ENCODE data around the gene LCE3A.

Gene LCE3A

DNA sequence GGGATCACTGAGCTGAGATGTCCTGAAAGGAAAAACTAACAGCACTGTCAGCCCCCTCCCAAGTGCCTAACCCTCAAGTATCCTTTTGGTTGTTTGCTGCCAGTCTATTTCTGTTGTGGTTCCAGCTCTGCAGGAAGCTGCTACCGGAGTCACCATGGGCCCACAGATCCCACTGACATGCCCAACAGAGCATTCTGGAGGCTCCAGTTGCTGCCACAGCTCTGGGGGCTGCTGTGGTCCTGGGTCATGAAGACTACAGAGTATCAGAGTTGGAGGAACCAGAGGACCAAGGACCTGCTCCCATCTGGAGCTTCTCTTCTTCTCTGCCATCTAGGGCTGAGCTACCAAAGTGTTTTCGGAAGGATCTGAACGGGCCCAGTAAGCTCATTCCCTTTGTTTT lies 910 bp downstream of the LCE3A start:
- TF ChIP-seq FOXP2 (optimal IDR thresholded peaks at IDR 0.05; ENCODE audit: borderline replicate concordance, extremely low read depth, extremely low read length, insufficient read depth), result no peak
- TF ChIP-seq, protein P1, sequence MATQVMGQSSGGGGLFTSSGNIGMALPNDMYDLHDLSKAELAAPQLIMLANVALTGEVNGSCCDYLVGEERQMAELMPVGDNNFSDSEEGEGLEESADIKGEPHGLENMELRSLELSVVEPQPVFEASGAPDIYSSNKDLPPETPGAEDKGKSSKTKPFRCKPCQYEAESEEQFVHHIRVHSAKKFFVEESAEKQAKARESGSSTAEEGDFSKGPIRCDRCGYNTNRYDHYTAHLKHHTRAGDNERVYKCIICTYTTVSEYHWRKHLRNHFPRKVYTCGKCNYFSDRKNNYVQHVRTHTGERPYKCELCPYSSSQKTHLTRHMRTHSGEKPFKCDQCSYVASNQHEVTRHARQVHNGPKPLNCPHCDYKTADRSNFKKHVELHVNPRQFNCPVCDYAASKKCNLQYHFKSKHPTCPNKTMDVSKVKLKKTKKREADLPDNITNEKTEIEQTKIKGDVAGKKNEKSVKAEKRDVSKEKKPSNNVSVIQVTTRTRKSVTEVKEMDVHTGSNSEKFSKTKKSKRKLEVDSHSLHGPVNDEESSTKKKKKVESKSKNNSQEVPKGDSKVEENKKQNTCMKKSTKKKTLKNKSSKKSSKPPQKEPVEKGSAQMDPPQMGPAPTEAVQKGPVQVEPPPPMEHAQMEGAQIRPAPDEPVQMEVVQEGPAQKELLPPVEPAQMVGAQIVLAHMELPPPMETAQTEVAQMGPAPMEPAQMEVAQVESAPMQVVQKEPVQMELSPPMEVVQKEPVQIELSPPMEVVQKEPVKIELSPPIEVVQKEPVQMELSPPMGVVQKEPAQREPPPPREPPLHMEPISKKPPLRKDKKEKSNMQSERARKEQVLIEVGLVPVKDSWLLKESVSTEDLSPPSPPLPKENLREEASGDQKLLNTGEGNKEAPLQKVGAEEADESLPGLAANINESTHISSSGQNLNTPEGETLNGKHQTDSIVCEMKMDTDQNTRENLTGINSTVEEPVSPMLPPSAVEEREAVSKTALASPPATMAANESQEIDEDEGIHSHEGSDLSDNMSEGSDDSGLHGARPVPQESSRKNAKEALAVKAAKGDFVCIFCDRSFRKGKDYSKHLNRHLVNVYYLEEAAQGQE (IDR thresholded peaks at IDR 0.05; ENCODE audit: insufficient read depth in 1 of 2, low read depth in 2 of 2, low read length in 2 of 2), result no peak
- no peak for TF ChIP-seq TAF1 (IDR thresholded peaks at IDR 0.05; ENCODE audit: borderline replicate concordance, insufficient read depth, low read length)
- TF ChIP-seq SIN3A (IDR thresholded peaks at IDR 0.05; ENCODE audit: borderline replicate concordance, insufficient read depth, low read length), result no peak
- TF ChIP-seq POLR2AphosphoS5 (IDR thresholded peaks at IDR 0.05; ENCODE audit: low read depth, low read length), result no peak

DNA sequence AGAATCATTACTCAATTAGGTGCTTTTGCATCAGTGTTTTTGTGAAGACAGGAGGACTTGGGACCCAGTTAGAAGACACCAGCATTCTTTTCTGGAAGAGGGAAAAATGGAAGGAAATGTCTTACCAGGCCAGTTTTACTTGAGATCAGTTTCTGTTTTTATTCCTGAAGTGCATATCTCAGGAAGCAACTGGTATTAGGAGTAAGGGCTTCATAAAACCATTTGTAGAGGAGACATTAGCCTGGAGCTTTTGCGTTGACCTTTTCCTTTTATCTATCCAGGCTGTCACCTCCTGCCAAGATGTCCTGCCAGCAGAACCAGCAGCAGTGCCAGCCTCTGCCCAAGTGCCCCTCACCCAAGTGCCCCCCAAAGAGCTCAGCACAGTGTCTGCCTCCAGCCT lies 9.4 kb downstream of the LCE3A start, which contains the start of gene LCE3B:
TSS of gene LCE3B (plus strand) at position 301 of the 400 bp plus-strand sequence. CDS start at position 301, 0 bp downstream.
- TF ChIP-seq, protein P1 (IDR thresholded peaks at IDR 0.05; ENCODE audit: insufficient read depth in 1 of 2, low read depth in 2 of 2, low read length in 2 of 2), result no peak

DNA sequence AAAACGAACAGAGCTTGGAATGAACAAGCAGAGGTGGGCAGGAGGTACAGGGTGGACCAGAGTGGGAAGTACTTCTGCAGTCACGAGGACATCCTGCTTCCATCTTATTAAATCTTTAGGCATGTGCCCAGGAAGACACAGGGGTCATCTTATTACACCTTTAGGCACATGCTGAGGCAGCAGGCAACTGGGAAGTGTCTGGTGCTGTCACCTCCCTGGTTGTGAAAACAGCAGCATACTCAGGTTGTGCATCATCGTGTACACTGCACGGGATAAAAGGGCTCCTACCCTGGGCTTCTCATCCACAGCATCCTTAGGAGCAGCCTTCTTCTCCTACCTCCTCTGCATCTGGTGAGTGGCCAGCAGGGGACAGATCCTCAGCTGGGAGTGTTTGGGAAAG lies 23.0 kb downstream of the LCE3A start, which contains the start of gene LCE3C:
TSS of gene LCE3C (plus strand) at position 301 of the 400 bp plus-strand sequence. CDS start 498 bp downstream, outside the sequence.
- TF ChIP-seq SIN3A (IDR thresholded peaks at IDR 0.05; ENCODE audit: borderline replicate concordance, insufficient read depth, low read length) (no peak), TAF1 (IDR thresholded peaks at IDR 0.05; ENCODE audit: borderline replicate concordance, insufficient read depth, low read length) (no peak)

DNA sequence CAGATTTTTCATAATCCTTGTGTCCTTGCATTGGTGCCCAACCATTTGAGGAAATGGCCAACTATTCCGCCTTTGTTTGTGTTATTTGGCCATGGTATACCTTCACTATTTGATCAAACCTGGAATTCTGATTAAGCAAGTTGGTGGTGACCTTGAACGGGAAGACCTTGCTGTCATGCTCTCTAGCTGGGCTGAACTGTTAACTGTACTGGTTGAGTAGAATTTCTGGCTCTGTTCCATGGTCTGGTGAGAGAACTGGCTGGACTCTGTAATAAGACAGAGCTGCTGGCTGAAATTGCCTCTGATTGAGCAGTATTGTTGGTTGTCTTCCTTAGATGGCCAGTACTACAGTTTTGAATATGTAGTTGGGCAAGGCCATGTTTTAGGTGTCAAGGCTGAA lies 25.9 kb downstream of the LCE3A start:
- no peak for TF ChIP-seq TAF1 (IDR thresholded peaks at IDR 0.05; ENCODE audit: borderline replicate concordance, insufficient read depth, low read length)
- TF ChIP-seq FOXP2 (optimal IDR thresholded peaks at IDR 0.05; ENCODE audit: borderline replicate concordance, extremely low read depth, extremely low read length, insufficient read depth), result no peak
- no peak for TF ChIP-seq POLR2AphosphoS5 (IDR thresholded peaks at IDR 0.05; ENCODE audit: low read depth, low read length)
- no peak for TF ChIP-seq SIN3A (IDR thresholded peaks at IDR 0.05; ENCODE audit: borderline replicate concordance, insufficient read depth, low read length)
- TF ChIP-seq, protein P1 (IDR thresholded peaks at IDR 0.05; ENCODE audit: insufficient read depth in 1 of 2, low read depth in 2 of 2, low read length in 2 of 2), result no peak

DNA sequence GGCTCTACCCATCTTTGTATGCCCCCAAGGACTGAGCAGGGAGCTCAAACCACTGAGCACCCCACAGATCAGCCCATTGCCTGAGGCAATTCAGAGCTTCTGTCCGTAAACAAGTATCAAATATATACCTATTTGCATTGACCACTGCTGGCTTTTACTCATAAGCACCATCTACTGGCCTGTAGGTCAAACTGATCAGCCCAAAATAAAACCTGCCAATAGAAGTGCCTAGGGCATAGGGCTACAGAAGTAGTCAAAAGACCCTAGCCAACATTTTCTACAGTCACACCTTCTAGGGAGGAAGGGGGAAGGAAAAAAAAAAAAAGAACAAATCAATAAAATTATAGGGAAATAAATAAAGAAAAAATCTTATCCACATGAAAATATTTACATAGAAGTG lies 37.3 kb downstream of the LCE3A start:
- TF ChIP-seq SIN3A (IDR thresholded peaks at IDR 0.05; ENCODE audit: borderline replicate concordance, insufficient read depth, low read length), result no peak
- TF ChIP-seq FOXP2 (optimal IDR thresholded peaks at IDR 0.05; ENCODE audit: borderline replicate concordance, extremely low read depth, extremely low read length, insufficient read depth), result no peak
- TF ChIP-seq TAF1 (IDR thresholded peaks at IDR 0.05; ENCODE audit: borderline replicate concordance, insufficient read depth, low read length), result no peak
- TF ChIP-seq, protein P1 (IDR thresholded peaks at IDR 0.05; ENCODE audit: insufficient read depth in 1 of 2, low read depth in 2 of 2, low read length in 2 of 2), result no peak
- TF ChIP-seq POLR2AphosphoS5 (IDR thresholded peaks at IDR 0.05; ENCODE audit: low read depth, low read length), result no peak

Measured in PFSK-1 (cell line).